HG03097 (cell line): ENCODE data around the gene TAC4.

Experiments used
- ATAC-seq: cut with Tn5 transposase; IDR thresholded peaks from one replicate; pipeline ENCODE4 v1.9.1; 2021; ENCODE audit not compliant: unreplicated experiment, low FRiP score

TAC4 gene

GRCh38 chr17:49848019-49848473, at the start of gene TAC4:
Gene TAC4 (minus strand): TSS chr17:49848069. CDS start chr17:49848017, 52 bp downstream.
- ATAC-seq = no peak

- no peak for ATAC-seq
Observed at GRCh38 chr17:49896860-49897259, 49.0 kb upstream of the TAC4 start.

- ATAC-seq = no peak
Observed at GRCh38 chr17:49896222-49896621, 48.4 kb upstream of the TAC4 start.

- ATAC-seq = no peak
Observed at GRCh38 chr17:49895812-49896211, 47.9 kb upstream of the TAC4 start.

GRCh38 chr17:49894761-49895160, 46.9 kb upstream of the TAC4 start:
- no peak for ATAC-seq

GRCh38 chr17:49891694-49892389, 44.0 kb upstream of the TAC4 start:
- no peak for ATAC-seq

GRCh38 chr17:49891271-49891670, 43.4 kb upstream of the TAC4 start:
- ATAC-seq = no peak

GRCh38 chr17:49890852-49891251, 43.0 kb upstream of the TAC4 start:
- ATAC-seq = no peak

- ATAC-seq = no peak
Observed at GRCh38 chr17:49890077-49890821, 42.4 kb upstream of the TAC4 start.

- ATAC-seq = no peak
Observed at GRCh38 chr17:49889500-49889899, 41.6 kb upstream of the TAC4 start.

- ATAC-seq = no peak
Observed at GRCh38 chr17:49887744-49888360, 40.0 kb upstream of the TAC4 start.

GRCh38 chr17:49887086-49887743, 39.3 kb upstream of the TAC4 start:
- ATAC-seq = no peak

GRCh38 chr17:49886036-49886435, 38.2 kb upstream of the TAC4 start:
- no peak for ATAC-seq

- no peak for ATAC-seq
Observed at GRCh38 chr17:49882434-49882833, 34.6 kb upstream of the TAC4 start.

- no peak for ATAC-seq
Observed at GRCh38 chr17:49881054-49881402, 33.2 kb upstream of the TAC4 start.

- no peak for ATAC-seq
Observed at GRCh38 chr17:49880291-49881053, 32.6 kb upstream of the TAC4 start.

GRCh38 chr17:49878931-49879904, 31.3 kb upstream of the TAC4 start:
- ATAC-seq = no peak

GRCh38 chr17:49875685-49876084, 27.8 kb upstream of the TAC4 start:
- ATAC-seq = no peak

- ATAC-seq = no peak
Observed at GRCh38 chr17:49874911-49875310, 27.0 kb upstream of the TAC4 start.
